ENCODE measurements around the gene SLC25A44.

GRCh38 chr1:156249593-156249992 lies 55.7 kb downstream of the SLC25A44 start:
- TF ChIP-seq GATA2 (IDR thresholded peaks at IDR 0.05; ENCODE audit: low read depth, low read length) (no peak), GATA3 (IDR thresholded peaks at IDR 0.05; ENCODE audit: low read depth, low read length) (no peak)

Data from SH-SY5Y (cell line).